OCI-LY1 (cell line): ENCODE data around the gene CREB5.

Experiments used
- H2AFZ ChIP-seq: fragments of 200-600 bp; sonication (generic), shearing (Covaris generic); 2 replicates; pipeline ENCODE4 v1.6.0; 2014; ENCODE audit warnings: antibody characterized with exemption, mild to moderate bottlenecking, low read length
- H3F3A ChIP-seq: fragments of 200-600 bp; sonication (generic), shearing (Covaris generic); 2 replicates; pipeline ENCODE4 v1.6.0; 2014; ENCODE audit warnings: mild to moderate bottlenecking, antibody characterized with exemption, low read length, moderate library complexity; ENCODE audit not compliant: insufficient read depth
- H3K27ac ChIP-seq: fragments of 200-600 bp; sonication (generic); 2 replicates; pipeline ENCODE4 v1.5.1; 2014; ENCODE audit warnings: low read length, mixed run types, mild to moderate bottlenecking, low read depth; ENCODE audit not compliant: poor library complexity, severe bottlenecking
- H3K27me3 ChIP-seq: fragments of 200-600 bp; sonication (generic); 2 replicates; pipeline ENCODE4 v1.6.0; 2014; ENCODE audit warnings: antibody characterized with exemption, mild to moderate bottlenecking, low read length, moderate library complexity; ENCODE audit not compliant: insufficient read depth
- H3K36me3 ChIP-seq: fragments of 200-600 bp; sonication (generic); 2 replicates; pipeline ENCODE4 v1.6.1; 2014; ENCODE audit warnings: mild to moderate bottlenecking, antibody characterized with exemption, low read length, moderate library complexity, mixed read lengths; ENCODE audit not compliant: insufficient read depth
- H3K4me1 ChIP-seq: fragments of 200-600 bp; sonication (generic); 2 replicates; pipeline ENCODE4 v1.5.1; 2014; ENCODE audit warnings: mild to moderate bottlenecking, low read length, moderate library complexity; ENCODE audit not compliant: insufficient read depth, severe bottlenecking
- H3K4me2 ChIP-seq: fragments of 200-600 bp; sonication (generic), shearing (Covaris generic); 2 replicates; pipeline ENCODE4 v1.6.1; 2014; ENCODE audit warnings: low read length
- H3K4me3 ChIP-seq: fragments of 200-600 bp; sonication (generic); 2 replicates; pipeline ENCODE4 v1.5.1; 2014; ENCODE audit warnings: low read length, low read depth, mild to moderate bottlenecking, mixed read lengths; ENCODE audit not compliant: poor library complexity, severe bottlenecking
- H3K79me2 ChIP-seq: fragments of 200-600 bp; shearing (Covaris generic); 2 replicates; pipeline ENCODE4 v1.6.1; 2016; ENCODE audit warnings: mixed run types, low read length, mixed read lengths; ENCODE audit not compliant: insufficient read depth
- H3K9ac ChIP-seq: fragments of 200-600 bp; sonication (generic), shearing (Covaris generic); 2 replicates; pipeline ENCODE4 v1.6.1; 2014; ENCODE audit warnings: mild to moderate bottlenecking, low read length, mixed read lengths
- H3K9me2 ChIP-seq: fragments of 200-600 bp; sonication (generic), shearing (Covaris generic); 2 replicates; pipeline ENCODE4 v1.6.1; 2014; ENCODE audit warnings: low read depth, mild to moderate bottlenecking, low read length, mixed read lengths
- H3K9me3 ChIP-seq: fragments of 200-600 bp; shearing (Covaris generic); 2 replicates; pipeline ENCODE4 v1.6.1; 2014; ENCODE audit warnings: low read length, mixed read lengths
- H4K20me1 ChIP-seq: fragments of 200-600 bp; sonication (generic), shearing (Covaris generic); 2 replicates; pipeline ENCODE4 v1.6.0; 2016; ENCODE audit warnings: mild to moderate bottlenecking, low read length; ENCODE audit not compliant: insufficient read depth
- EZH2 ChIP-seq: fragments of 200-600 bp; sonication (generic), shearing (Covaris generic); IDR thresholded peaks from 2 replicates; pipeline ENCODE4 v1.8.0; 2017; ENCODE audit warnings: borderline replicate concordance, mixed run types, mild to moderate bottlenecking, antibody characterized with exemption, low read length, moderate library complexity, mixed read lengths
- TF ChIP-seq, protein P1 (sequence below): fragments of 200-600 bp; sonication (generic), shearing (Covaris generic); IDR thresholded peaks from 2 replicates; pipeline ENCODE4 v1.5.1; 2017; ENCODE audit warnings: mild to moderate bottlenecking, antibody characterized with exemption, low read length, moderate library complexity, mixed read lengths

The CREB5 gene

DNA sequence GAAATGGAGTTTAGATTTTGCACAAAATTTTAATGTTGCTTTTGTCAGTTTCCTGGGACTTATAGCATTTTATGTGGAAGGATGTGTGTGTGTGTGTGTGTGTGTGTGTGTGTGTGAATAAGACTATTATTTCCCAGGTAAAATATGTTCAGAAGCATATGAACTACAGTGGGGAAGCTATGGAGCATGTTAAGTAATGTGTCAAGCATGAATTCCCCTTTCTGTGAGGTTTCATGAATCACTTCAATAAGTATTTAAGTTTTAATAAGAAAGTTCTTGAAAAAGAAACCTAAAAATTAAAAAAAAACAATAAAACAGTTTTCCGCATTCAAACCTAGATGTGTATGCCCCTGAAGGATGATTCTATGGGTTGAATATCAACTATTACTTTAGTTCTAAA lies 693 bp downstream of the CREB5 start:
- H3K4me1 ChIP-seq, result peaks cover 21% of the 10 kb centered on the region
- no peak overlapping the region for H3K4me3 ChIP-seq
- H3K27me3 ChIP-seq, result peaks cover 6% of the 10 kb centered on the region; the same call in 1 of the 2 replicates
- no peaks in the 10 kb centered on the region for H3K9me3 ChIP-seq
- H3F3A ChIP-seq, result no peaks in the 10 kb centered on the region
- TF ChIP-seq, protein P1, sequence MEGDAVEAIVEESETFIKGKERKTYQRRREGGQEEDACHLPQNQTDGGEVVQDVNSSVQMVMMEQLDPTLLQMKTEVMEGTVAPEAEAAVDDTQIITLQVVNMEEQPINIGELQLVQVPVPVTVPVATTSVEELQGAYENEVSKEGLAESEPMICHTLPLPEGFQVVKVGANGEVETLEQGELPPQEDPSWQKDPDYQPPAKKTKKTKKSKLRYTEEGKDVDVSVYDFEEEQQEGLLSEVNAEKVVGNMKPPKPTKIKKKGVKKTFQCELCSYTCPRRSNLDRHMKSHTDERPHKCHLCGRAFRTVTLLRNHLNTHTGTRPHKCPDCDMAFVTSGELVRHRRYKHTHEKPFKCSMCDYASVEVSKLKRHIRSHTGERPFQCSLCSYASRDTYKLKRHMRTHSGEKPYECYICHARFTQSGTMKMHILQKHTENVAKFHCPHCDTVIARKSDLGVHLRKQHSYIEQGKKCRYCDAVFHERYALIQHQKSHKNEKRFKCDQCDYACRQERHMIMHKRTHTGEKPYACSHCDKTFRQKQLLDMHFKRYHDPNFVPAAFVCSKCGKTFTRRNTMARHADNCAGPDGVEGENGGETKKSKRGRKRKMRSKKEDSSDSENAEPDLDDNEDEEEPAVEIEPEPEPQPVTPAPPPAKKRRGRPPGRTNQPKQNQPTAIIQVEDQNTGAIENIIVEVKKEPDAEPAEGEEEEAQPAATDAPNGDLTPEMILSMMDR, result no peak
- no peak for TF ChIP-seq EZH2
- H4K20me1 ChIP-seq, result no peaks in the 10 kb centered on the region
- no peaks in the 10 kb centered on the region for H3K79me2 ChIP-seq
- H3K36me3 ChIP-seq, result no peaks in the 10 kb centered on the region
- H3K9me2 ChIP-seq, result no peaks in the 10 kb centered on the region
- H3K9ac ChIP-seq, result no peak overlapping the region
- H2AFZ ChIP-seq, result no peak overlapping the region
- H3K4me2 ChIP-seq, result no peak overlapping the region
- H3K27ac ChIP-seq, result no peak overlapping the region

DNA sequence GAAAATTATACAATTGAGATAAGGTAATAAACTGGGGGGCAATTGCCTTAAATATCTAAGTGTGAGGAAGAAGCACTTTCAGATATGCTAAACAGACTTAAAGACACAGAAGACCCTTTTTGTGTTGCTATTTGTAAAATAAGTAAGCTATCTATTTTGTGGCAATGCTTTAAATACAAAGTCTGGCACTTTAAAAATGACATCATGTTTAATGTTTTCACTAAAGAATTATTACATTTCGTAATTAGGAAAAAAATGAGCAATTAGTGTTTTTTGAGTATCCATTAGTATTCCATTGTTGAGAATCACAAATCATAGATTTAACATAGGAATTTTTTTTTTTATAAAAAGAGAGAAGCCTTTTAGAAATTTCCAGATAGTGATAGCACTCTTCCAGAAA lies 2.1 kb downstream of the CREB5 start:
- Histone ChIP-seq H3K9ac (no peak overlapping the region), H2AFZ (no peak overlapping the region), H3K79me2 (no peaks in the 10 kb centered on the region), H3K4me2 (no peak overlapping the region), H3K27me3 (no peaks in the 10 kb centered on the region), H3K4me3 (no peak overlapping the region), H3K4me1 (peaks cover 17% of the 10 kb centered on the region), H3K9me3 (no peaks in the 10 kb centered on the region), H4K20me1 (no peaks in the 10 kb centered on the region), H3K9me2 (no peaks in the 10 kb centered on the region), H3F3A (no peaks in the 10 kb centered on the region), H3K27ac (no peak overlapping the region), H3K36me3 (no peaks in the 10 kb centered on the region)
- TF ChIP-seq, protein P1, result no peak
- TF ChIP-seq EZH2, result no peak

DNA sequence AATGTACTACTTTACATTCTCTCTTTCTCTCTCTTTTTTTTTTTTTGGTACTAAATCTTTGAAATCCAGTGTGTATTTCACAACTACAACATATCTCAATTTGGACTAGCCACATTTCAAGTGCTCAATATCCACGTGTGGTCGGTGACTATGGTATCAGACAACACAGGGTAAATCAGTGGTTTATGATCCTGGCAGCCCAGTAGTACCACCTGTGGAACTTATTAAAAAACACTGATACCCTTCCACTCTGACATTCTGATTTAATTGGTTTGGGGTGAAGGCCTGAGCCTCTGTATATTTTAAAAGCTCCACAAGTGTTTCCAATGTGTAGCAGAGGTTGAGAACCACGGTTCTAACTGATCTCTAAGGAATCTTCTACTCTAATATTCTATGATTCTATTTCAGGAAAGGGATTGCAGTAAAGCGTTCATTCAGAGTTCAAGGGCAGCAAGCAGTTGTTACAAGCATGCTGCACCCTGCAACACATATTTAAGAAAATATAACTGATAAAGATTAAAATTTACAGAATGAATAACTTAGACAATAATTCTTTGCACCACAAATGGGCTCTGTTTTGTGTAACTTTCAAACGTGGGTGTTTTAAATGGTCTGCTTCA lies 5.1 kb downstream of the CREB5 start:
- TF ChIP-seq, protein P1, result no peak
- TF ChIP-seq EZH2, result no peak

More for the DNA sequence above, 5.1 kb downstream of the CREB5 start:
- Histone ChIP-seq H3K36me3 (no peaks in the 10 kb centered on the region), H3K27ac (no peak overlapping the region), H3K4me2 (no peak overlapping the region), H3K79me2 (no peaks in the 10 kb centered on the region), H3K9ac (no peak overlapping the region), H3K4me3 (no peak overlapping the region), H3K9me3 (no peaks in the 10 kb centered on the region), H2AFZ (no peak overlapping the region), H3F3A (no peaks in the 10 kb centered on the region), H3K4me1 (no peaks in the 10 kb centered on the region), H3K9me2 (no peaks in the 10 kb centered on the region), H3K27me3 (no peaks in the 10 kb centered on the region), H4K20me1 (no peaks in the 10 kb centered on the region)
